Left hindlimb (tissue), 1 donor: ENCODE data around the gene PPP2R3B.
"Not testable (repeated sequence)": the region's sequence is repeated elsewhere in the genome, so short reads cannot be mapped to it uniquely, and the experiment has no call there.

Experiments used
- DNase-seq: peaks from one replicate; pipeline ENCODE4 v3.0.0-alpha.2; 2018

The PPP2R3B gene

GRCh38 chrX:318068-318738 is 68.5 kb downstream of the PPP2R3B start:
- peak; percentile 97 for DNase-seq

- no peak for DNase-seq
Observed at GRCh38 chrX:317424-318067, 69.2 kb downstream of the PPP2R3B start.

GRCh38 chrX:316351-317325 is 70.1 kb downstream of the PPP2R3B start:
- no peak for DNase-seq

GRCh38 chrX:314781-315595 is 71.7 kb downstream of the PPP2R3B start:
- DNase-seq: no peak

- DNase-seq: no peak
Observed at GRCh38 chrX:314049-314448, 72.7 kb downstream of the PPP2R3B start.

- DNase-seq: no peak
Observed at GRCh38 chrX:313546-313945, 73.2 kb downstream of the PPP2R3B start.

GRCh38 chrX:312621-313331 is 73.9 kb downstream of the PPP2R3B start:
- no peak for DNase-seq

- no peak for DNase-seq
Observed at GRCh38 chrX:311156-312129, 75.3 kb downstream of the PPP2R3B start.

GRCh38 chrX:310621-311155 is 76.0 kb downstream of the PPP2R3B start:
- no peak for DNase-seq

GRCh38 chrX:308821-309520 is 77.7 kb downstream of the PPP2R3B start:
- DNase-seq: no peak

- DNase-seq: no peak
Observed at GRCh38 chrX:307261-308111, 79.2 kb downstream of the PPP2R3B start.

- not testable (repeated sequence) for DNase-seq
Observed at GRCh38 chrX:306614-307251, 80.0 kb downstream of the PPP2R3B start.

- DNase-seq: not testable (repeated sequence)
Observed at GRCh38 chrX:305781-306613, 80.7 kb downstream of the PPP2R3B start.

GRCh38 chrX:302975-303374 is 83.7 kb downstream of the PPP2R3B start:
- no peak for DNase-seq

GRCh38 chrX:300334-300733 is 86.4 kb downstream of the PPP2R3B start:
- no peak for DNase-seq

- no peak for DNase-seq
Observed at GRCh38 chrX:298993-299392, 87.7 kb downstream of the PPP2R3B start.

GRCh38 chrX:295136-295535 is 91.6 kb downstream of the PPP2R3B start:
- no peak for DNase-seq
